Measurements from ENCODE around the gene ATF7.
"Not testable (repeated sequence)": the region's sequence is repeated elsewhere in the genome, so short reads cannot be mapped to it uniquely, and the experiment has no call there.

Gene ATF7

DNA sequence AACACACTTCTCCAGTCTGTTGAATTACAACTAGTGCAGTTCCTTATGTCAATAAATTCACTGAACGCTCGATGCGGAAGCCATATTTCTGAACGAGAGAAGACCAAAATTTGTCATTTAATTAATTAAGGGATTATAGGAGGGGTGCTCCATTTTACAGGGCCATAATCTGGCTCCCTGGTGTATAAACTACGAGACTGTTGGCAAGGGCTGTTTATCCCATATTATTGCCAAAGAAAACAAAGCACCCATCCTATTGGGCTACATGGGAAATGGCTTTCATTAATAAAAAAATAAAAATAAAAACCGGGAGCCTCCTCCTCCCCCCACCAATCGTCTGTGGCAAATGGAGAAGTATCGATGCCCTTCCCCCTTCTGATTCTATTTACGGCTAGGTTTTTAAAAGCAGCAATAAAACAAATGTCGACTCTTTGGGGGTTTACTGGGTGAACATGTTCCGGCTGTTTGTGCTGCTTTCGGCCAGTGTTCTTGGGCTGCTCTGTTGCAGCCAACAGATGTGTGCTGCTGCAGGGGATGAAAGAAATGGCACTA lies 24.8 kb downstream of the ATF7 start:
- TF ChIP-seq, protein P1, sequence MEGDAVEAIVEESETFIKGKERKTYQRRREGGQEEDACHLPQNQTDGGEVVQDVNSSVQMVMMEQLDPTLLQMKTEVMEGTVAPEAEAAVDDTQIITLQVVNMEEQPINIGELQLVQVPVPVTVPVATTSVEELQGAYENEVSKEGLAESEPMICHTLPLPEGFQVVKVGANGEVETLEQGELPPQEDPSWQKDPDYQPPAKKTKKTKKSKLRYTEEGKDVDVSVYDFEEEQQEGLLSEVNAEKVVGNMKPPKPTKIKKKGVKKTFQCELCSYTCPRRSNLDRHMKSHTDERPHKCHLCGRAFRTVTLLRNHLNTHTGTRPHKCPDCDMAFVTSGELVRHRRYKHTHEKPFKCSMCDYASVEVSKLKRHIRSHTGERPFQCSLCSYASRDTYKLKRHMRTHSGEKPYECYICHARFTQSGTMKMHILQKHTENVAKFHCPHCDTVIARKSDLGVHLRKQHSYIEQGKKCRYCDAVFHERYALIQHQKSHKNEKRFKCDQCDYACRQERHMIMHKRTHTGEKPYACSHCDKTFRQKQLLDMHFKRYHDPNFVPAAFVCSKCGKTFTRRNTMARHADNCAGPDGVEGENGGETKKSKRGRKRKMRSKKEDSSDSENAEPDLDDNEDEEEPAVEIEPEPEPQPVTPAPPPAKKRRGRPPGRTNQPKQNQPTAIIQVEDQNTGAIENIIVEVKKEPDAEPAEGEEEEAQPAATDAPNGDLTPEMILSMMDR (IDR thresholded peaks at IDR 0.05) = no peak
- peak overlapping the region in 1 of 2 experiments; percentile 15 for H3K4me3 ChIP-seq (ENCODE audit: low read depth in 1 of 2, low read length in 1 of 2)
- H3K9me3 ChIP-seq = no peaks in the 10 kb centered on the region
- peaks cover 11 to 23% of the 10 kb centered on the region in 2 experiments for H3K4me1 ChIP-seq (ENCODE audit: control insufficient read depth in 1 of 2, insufficient read depth in 1 of 2, low read depth in 1 of 2, low read length in 1 of 2)
- no peaks in the 10 kb centered on the region for H3K27me3 ChIP-seq
- H3K27ac ChIP-seq = no peak overlapping the region
- H3K36me3 ChIP-seq = peaks cover 9% of the 10 kb centered on the region

DNA sequence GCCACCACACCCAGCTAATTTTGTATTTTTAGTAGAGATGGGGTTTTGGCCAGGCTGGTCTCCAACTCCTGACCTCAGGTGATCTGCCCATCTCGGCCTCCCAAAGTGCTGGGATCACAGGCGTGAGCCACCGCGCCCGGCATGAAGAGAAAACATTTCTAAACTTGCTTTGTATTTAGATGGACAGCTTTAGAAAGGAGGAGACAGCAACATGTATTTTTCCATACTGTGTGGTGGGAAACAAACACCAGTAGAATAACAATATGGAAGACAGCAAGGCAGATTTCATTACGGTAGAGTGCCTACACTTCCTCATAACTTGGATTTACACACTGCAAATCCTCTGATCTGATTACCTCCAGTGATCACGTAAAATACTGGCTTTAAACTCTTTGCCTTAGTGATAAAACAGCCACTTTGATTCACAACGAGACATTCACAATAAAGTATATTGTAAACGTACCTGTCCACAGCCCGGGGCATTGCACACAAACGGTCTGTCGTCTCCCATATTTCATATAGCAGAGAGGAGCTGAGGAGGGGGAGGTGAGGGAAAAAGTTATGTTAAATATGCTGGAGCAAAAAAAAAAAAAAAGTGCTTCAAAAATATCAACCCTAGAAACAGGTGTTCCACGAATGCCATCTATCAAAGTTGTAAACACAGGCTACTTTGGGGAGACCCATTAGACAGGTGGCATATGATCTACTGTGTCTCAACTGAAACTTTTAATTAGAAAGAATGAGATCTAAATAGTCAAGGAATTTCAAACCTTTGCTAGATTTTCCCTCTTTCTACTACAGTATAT lies 25.5 kb downstream of the ATF7 start:
- H3K9me3 ChIP-seq = no peaks in the 10 kb centered on the region
- peaks cover 9% of the 10 kb centered on the region for H3K36me3 ChIP-seq
- no peak overlapping the region for H3K27ac ChIP-seq
- no peaks in the 10 kb centered on the region for H3K27me3 ChIP-seq
- H3K4me3 ChIP-seq (ENCODE audit: low read depth in 1 of 2, low read length in 1 of 2) = no peak overlapping the region
- TF ChIP-seq, protein P1 (IDR thresholded peaks at IDR 0.05) = no peak
- peaks cover 11 to 23% of the 10 kb centered on the region in 2 experiments for H3K4me1 ChIP-seq (ENCODE audit: control insufficient read depth in 1 of 2, insufficient read depth in 1 of 2, low read depth in 1 of 2, low read length in 1 of 2)

DNA sequence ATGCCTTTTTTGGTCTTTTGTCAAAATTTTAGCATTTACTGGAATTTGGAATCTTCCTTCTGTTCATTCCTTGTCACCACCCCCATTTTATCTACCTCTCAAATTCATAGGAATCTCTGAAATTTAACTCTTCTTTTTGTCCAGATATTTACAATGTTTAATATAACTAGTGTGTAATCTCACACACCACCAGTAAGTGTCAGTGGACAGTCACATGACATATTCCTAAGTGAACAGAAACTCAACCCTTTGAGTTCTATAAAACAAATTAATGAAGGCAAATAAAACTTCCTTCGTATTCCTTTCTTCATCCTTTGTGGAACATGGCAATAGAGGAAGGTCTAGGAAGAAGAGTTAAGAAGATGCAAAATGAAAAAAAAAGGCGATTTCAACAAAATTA lies 26.6 kb downstream of the ATF7 start:
- no peaks in the 10 kb centered on the region for H3K27me3 ChIP-seq
- H3K4me3 ChIP-seq (ENCODE audit: low read depth in 1 of 2, low read length in 1 of 2) = no peak overlapping the region
- H3K4me1 ChIP-seq (ENCODE audit: control insufficient read depth in 1 of 2, insufficient read depth in 1 of 2, low read depth in 1 of 2, low read length in 1 of 2) = peaks cover 11 to 23% of the 10 kb centered on the region in 2 experiments
- H3K9me3 ChIP-seq = no peaks in the 10 kb centered on the region
- H3K36me3 ChIP-seq = peaks cover 9% of the 10 kb centered on the region
- H3K27ac ChIP-seq = no peak overlapping the region
- TF ChIP-seq, protein P1 (IDR thresholded peaks at IDR 0.05) = no peak

DNA sequence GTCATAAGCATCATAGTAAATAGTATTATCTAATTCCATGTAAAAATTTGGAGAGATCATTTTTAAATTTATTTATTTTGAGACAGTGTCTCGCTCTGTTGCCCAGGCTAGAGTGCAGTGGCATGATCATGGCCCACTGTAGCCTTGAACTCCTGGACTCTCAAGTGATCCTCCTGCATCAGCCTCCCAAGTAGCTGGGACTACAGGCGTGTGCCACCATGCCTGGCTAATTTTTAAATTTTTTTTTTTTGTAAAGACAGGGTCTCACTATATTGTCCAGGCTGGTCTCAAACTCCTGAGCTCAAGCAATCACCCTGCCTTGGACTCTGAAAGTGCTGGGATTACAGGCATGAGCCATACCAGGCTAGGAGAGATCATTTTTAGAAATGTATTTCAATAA lies 27.2 kb downstream of the ATF7 start:
- H3K27me3 ChIP-seq; H3K36me3 ChIP-seq; H3K4me3 ChIP-seq (ENCODE audit: low read depth in 1 of 2, low read length in 1 of 2); H3K27ac ChIP-seq; H3K9me3 ChIP-seq: not testable (repeated sequence)
- peaks cover 11 to 23% of the 10 kb centered on the region in 2 experiments for H3K4me1 ChIP-seq (ENCODE audit: control insufficient read depth in 1 of 2, insufficient read depth in 1 of 2, low read depth in 1 of 2, low read length in 1 of 2)

DNA sequence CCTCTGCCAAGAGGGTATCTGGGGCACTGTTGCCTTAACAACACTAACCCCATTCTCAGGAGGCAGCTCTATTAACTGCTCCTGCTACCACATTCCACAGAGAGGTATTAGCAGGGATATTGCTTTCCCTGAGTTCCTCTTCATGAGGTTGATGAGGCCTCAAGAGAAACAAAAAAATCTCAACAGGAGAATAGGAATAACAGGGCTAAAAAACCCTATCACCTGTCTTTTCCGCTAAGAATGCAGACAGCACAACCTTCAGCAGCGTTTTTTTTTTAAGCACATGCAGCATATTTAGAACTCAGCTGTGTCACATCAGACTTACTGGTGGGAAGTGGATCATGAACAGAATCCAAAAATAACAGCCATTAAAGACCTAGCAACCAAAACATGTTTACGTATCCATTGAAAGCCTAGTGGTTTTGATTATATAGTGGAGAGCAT lies 29.2 kb downstream of the ATF7 start:
- Histone ChIP-seq H3K4me3 (ENCODE audit: low read depth in 1 of 2, low read length in 1 of 2) (no peak overlapping the region), H3K27ac (no peak overlapping the region), H3K36me3 (peaks cover 6% of the 10 kb centered on the region), H3K27me3 (no peaks in the 10 kb centered on the region), H3K4me1 (ENCODE audit: control insufficient read depth in 1 of 2, insufficient read depth in 1 of 2, low read depth in 1 of 2, low read length in 1 of 2) (peaks cover 7 to 9% of the 10 kb centered on the region in 2 experiments), H3K9me3 (no peaks in the 10 kb centered on the region)
- TF ChIP-seq, protein P1 (IDR thresholded peaks at IDR 0.05) = no peak
